Glomerular endothelial cell (primary cell): ENCODE data around the gene RPE65. TPM values are rescaled to one million over a fixed set of nuclear protein-coding genes. Genes with fewer than 3 reads are reported as not detected.
"Not testable (repeated sequence)": the region's sequence is repeated elsewhere in the genome, so short reads cannot be mapped to it uniquely, and the experiment has no call there.

Experiments
- DNase-seq: peaks from one replicate; pipeline ENCODE4 v3.0.0-alpha.2; 2011; ENCODE audit warnings: low read depth, low spot score; ENCODE audit errors: extremely low read depth
- total RNA-seq: library from RNA; depleted of rRNA; stranded (reverse); fragments of >200 nt; gene quantifications from 2 replicates; pipeline ENCODE4 v1.2.3, GENCODE V29; 2015

RPE65 gene
- total RNA-seq, 1 donor from 2014 or later, result not detected

DNA sequence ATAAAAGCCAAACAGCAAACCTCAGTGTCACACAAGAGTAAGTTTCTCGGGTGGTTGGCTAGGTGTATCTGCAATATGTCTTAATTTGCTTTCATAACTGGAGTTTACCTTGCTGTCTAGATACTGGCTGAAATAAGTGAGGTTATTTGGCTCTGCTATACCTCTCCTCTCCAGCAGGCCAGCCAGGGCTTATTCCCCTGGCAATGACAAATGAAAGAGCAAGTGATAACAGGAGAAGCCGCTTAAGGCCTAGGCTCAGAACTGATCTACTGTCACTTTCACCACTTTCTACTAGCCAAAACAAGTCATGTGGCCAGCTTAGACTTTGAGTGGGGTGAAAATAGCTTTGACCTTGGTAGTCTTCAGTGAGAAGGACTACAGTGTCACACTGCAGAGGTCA lies 4.8 kb upstream of the RPE65 start:
- no peak for DNase-seq

DNA sequence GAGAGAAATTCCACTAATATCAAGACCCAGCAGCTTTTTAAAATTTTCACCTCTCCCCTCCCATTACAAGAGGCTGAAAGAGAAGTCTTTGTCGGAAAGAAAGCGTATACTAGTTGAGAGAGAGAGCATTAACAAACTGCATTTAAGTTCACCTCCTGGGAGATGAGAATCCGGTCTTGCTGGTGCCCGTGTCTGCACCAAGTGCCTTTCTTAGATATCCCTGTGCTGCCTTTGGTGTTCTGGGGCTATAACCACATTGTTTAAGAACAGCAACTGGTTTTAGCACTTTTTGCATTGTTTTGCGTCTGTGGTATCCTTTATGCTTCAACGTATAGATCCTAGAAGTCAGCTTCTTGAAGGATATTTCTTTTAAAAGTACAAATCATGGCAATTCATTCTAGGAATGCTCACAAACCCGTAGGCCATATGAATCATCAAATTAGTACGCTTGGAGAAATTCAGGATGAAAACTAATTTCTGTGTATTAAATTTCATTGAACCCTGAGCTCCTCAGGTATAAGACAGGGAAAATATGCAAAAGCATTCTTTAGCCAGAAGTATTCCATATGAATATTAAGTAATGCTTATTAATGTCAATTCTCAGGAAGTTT lies 3.4 kb upstream of the RPE65 start:
- no peak for DNase-seq

DNA sequence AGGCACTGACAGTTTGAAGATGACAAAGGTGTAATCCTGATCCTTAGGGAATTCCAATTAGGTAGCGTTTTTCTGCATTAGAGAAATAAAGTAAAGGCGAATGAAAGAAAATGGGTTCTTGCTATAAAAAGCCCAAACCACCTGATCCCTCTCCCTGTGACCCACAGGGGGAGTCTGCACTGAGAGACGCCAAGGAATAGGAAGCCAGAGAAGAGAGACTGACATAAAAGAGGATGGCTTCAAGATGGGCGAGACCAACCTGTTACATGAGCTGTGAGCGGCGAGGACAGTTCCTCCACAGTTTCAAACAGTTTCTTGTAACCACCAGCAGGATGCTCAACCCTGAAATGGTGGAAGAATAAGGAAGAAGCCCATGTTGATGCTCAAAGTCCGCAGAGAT lies 1.4 kb downstream of the RPE65 start:
- DNase-seq, result no peak

DNA sequence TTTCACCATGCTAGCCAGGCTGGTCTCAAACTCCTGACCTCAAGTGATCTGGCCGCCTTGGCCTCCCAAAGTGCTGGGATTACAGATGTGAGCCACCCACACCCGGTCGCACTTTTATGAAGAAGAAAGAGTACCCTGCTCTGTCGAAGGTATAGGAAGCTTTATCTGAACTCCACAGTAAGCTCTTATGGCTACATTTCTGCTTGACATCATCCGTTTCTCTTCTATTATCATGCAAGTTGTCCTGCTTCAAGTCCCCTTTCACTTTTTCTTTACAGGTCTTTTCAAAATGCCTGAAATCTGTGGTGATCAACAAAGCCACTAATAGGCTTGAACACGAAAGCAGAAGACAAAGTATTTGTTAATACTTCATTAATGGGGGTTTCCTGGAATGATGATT lies 4.0 kb downstream of the RPE65 start:
- DNase-seq, result no peak

DNA sequence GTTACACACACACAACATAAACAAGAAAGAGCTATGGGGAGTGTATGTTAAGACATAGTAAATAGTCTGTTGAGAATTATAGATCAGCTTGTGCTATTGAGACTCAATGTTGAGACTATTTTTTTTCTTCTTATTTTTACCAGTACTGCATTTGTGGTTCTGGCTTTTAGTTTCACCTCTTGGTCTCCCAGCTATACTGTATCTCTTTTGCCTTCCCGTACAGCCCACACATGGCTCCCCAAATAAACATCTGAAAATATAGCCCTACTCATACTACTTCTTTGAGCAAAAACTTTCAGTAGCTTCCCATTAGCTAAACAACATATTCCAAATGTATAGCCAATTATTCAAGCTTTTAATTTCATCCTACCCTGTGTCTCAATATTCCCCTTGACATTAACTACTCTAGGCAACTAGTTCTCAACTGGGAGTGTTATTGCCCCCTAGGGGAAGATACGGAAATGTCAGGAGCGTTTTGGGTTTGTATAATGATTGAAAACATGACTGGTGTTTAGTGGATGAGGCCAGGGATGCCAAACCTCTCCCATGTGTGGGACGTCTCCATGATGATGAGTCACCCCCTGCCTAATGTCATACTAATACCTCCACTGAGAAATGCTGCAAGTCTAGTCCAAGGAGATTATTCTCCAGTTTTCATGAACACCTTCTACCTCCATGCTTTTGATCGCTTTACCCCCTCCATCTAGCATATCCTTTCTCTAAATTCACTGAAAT lies 6.8 kb downstream of the RPE65 start:
- DNase-seq, result peak; percentile 22

DNA sequence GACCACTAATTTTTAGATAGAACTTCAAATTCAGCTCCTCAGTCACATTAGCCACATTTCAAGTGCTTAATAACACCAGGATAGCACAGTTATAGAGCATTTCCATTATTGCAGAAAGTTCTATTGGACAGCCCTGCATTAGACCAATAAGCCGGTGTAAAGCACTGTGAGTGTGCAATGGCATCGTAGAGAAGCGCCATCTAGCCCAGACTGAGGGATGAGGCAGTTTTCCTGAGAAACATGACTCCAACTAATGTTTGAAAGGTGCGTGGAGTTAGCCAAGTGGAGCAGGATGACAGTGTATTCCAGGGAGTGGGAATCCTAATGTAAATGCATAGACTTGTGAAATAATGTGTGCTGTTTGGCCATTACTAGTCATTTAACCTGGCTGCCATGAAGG lies 7.7 kb downstream of the RPE65 start:
- no peak for DNase-seq

DNA sequence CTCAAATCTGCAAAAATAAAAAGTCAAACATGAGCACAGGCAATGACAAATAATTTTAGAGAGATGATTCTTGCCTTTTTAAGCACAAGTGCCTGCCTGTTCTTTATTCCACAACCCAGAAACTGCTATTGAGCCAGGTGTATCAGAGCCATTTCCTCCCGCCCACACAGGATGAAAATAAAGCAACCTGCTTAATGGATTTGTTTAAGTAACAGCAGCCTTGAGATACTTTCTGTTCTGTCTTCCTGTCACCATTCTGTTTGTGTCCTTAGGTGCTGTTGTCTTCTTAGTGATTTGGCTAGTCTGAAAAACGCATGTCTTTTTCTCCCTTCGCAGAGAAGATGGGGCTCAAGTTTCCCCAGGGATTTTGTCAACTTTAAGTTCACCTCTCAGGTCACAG lies 11.4 kb downstream of the RPE65 start:
- DNase-seq, result no peak

DNA sequence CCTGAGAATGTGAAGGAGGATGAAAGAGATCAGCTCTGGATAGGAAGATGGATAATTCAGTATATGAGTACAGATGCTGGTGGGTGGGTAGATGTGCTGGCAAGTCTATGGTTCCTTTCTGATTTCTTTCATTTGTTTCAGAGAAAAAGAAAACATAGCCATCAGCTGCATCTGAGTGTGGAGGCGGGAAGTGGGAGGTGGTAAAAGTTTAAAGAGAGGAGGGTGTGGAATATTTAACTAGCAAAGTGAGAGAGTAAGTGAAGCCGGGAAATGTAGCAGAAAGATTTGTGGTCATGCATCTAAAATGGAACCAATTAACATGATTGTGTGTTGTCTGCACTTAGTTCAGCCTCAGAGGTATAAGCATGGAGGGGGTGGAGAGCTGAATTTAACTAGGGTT lies 16.4 kb downstream of the RPE65 start:
- no peak for DNase-seq

DNA sequence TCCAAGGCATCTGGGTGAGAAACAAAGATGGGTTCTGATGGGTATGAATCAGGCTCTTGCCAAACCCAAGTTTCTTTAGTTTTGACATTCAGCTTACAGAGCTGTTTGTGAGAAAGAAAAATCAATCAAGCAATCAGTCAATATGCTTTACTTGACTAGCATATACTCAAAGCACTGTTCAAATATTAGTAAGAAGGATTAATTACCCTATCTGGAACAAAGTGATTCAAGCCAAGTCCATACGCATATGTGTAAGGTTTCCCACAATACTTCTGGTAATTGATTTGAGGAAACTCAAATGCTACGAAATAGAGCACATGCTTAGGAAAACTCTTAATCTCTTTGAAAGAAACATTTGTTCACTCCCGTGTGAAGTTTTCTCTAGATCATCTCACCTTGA lies 18.7 kb downstream of the RPE65 start:
- no peak for DNase-seq

DNA sequence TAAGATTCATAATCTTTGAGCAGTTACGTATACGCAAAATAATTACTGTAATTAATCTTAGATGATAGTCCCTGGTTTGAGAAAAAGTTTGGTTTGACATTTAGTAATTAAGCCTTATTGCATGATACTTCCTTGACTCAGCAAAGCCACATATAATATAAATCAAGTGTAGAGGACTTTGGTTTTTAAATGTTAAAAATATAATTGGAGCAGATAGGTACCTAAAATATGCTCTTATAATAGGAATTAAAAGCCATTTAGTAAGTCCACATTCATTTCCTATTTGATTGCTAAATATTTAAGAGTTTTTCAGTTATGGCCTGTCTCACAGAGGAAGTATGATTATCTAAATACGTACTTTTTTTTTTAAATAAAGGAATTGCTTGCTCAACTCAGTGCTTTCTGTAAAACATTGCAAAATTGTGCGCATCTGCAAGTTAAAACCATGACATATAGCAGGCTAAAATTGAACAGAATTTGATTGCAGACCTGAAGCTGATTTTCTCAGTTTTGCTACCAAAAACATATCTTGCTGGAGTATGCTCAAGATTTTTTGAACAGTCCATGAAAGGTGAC lies 20.4 kb downstream of the RPE65 start:
- DNase-seq, result no peak

DNA sequence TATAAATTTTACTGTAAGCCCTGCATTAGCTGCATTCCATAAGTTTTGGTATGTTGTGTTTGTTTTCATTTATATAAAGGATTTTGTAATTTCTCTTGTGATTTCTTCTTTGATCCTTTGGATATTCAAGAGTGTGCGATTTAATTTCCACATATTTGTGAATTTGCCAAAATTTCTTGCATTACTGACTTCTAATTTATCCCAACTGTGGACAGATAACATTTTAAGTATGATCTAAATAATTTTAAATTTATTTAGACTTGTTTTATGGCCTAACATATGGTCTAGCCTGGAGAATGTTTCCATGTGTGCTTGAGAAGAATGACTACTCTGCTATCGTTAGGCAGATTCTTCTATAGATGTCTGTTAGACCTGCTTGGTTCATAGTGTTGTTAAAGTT lies 23.2 kb downstream of the RPE65 start:
- DNase-seq, result no peak

DNA sequence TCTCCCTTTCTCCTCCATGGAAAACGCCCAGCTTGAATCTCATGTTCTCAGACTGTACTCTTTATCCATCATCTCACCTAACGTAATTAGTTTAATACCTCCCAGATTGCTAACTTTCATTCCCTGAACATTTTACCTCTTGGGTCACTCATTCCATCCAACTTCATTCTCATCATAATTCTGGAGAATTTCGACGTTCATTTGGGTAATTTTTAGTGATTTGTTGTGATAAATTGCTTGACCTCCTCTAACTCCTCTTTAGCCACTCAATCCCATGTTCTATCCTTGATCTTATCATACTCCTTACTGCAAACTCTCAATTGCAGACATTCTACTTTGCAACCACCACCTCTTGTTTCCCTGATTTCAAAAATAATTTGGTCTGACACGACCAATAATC lies 28.4 kb downstream of the RPE65 start:
- DNase-seq, result no peak

DNA sequence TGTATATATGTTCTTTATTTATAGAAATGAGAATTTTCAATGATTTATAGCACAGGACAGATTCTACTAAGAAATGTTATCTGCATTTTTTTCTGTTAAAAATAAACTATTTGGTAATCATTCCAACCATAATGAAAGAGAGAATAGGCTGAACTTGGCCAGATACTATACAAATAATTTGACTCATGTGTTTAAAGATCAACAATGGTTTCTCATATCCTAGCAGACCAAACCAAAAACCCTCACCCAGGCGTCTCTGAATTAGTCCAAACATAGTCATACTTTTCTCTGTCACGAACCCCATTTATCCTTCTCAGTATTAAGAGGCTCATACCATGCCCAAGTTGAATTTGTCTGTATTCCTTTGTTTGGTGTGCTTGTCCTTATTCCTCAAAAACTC lies 40.3 kb downstream of the RPE65 start:
- no peak for DNase-seq

DNA sequence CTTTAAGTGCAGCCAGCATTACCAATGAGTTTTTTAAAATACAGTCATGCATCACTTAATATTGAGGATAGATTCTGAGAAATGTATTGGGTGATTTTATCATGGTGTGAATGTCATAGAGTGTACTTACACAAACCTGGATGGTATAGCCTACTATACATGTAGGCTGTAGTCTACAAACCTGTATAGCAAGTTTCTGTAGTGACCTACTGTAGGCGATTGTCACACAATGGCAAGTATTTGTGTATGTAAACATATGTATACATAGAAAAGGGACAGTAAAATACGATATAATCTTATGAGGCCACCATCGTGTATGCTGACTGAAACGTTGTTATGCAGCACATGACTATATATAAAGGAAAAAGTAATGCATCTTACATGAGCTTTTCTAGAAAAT lies 48.2 kb downstream of the RPE65 start:
- DNase-seq, result no peak

DNA sequence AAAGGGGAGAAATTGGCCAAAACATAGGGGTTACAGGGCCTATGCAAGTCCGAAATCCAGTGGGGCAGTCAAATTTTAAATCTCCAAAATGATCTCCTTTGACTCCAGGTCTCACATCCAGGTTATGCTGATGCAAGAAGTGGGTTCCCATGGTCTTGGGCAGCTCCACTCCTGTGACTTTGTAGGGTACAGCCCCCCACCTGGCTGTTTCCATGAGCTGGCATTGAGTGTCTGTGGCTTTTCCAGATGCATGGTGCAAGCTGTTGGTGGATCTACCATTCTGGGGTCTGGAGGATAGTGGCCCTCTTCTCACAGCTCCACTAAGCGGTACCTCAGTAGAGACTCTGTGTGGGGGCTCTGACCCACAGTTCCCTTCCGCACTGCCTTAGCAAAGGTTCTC lies 54.2 kb downstream of the RPE65 start:
- DNase-seq, result not testable (repeated sequence)

DNA sequence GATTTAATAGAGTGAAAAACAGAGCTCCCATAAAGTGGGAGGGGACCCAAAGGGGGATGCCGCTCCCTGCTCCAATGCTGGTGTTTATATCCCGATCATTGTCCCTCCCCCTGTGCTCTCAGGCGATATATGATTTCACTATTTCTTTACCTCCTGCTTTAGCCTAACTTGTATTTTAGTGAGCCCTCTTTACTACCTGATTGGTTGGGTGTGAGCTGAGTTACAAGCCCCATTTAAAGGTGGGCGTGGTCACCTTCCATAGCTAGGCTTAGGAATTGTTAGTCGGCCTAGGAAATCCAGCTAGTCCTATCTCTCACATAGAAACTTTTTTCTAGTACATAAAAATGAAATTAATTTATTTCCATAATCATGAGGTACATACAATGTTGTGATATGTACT lies 57.3 kb downstream of the RPE65 start:
- DNase-seq, result not testable (repeated sequence)

DNA sequence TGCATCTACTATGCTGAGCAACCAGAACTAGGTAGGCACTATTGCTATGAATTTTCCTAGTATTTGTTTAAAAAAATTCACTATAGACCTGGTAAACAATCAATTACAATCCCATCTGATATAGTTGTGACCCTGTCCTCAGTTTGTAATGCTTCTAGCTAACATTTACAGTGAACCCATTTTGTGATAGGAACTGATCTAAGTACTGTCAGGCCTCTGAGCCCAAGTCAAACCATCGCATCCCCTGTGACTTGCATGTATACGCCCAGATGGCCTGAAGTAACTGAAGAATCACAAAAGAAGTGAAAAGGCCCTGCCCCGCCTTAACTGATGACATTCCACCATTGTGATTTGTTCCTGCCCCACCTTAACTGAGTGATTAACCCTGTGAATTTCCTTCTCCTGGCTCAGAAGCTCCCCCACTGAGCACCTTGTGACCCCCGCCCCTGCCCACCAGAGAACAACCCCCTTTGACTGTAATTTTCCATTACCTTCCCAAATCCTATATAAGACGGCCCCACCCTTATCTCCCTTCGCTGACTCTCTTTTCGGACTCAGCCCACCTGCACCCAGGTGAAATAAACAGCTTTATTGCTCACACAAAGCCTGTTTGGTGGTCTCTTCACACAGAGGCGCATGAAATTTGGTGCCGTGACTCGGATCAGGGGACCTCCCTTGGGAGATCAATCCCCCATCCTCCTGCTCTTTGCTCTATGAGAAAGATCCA lies 63.8 kb downstream of the RPE65 start:
- DNase-seq, result not testable (repeated sequence)

DNA sequence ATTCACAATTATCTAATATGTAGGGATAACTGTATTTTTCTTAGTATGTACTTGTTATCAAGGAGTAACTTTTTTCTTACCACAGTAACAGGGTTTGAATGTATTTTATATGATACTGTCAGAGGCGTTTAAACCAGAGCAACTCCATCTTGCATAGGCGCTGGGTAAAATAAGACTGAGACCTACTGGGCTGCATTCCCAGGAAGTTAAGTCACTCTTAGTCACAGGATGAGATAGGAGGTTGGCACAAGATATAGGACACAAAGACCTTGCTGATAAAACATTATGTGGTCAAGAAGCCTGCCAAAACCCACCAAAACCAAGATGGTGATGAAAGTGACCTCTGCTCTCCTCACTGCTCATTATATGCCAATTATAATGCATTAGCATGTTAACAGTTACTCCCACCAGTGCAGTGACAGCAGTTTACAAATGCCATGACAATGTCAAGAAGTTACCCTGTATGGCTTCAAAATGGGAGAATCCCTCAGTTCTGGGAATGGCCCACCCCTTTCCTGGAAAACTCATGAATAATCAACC lies 64.8 kb downstream of the RPE65 start:
- DNase-seq, result peak; percentile 76

DNA sequence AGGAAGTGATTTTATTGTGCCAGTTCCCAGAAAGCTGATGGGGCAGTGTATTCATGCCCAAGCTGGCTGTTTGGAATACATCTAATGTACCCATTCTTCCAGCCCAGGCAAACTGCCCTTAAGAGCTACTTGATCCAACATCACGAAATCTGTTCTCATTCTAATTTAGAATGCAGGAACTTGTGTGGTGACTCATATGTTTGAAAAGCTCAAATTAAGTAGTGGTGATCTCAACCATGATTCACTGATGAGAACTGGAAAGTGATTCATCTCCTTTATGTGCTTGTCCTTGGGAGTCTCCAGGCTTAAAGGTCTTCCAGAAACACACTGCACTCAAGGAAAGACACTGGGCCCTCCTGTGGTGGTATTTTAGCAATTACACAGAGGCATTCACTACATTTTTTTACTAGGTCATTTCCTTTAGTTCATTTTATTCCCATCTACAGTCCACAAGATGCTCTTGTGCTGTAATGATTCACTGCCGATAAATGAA lies 65.4 kb downstream of the RPE65 start:
- DNase-seq, result peak; percentile 98

DNA sequence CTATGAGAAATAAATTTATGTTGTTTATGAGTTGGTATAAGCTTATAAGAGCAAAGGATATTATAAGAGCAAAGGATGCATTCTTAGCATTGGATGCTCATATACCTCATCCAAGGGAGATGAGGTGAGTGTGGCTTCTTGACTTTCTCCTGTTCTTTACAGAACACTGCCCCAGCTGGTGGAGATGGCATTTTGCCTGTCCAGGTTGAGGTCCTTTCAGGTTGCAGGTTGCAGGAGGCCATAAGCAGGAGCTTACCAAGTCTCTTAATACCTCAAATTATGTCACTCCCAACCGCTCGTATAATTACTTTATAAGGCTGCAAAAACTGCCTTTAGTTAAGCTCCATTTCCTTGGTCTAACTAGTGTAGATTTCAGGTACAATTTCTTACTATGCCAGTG lies 66.7 kb downstream of the RPE65 start:
- DNase-seq, result no peak

DNA sequence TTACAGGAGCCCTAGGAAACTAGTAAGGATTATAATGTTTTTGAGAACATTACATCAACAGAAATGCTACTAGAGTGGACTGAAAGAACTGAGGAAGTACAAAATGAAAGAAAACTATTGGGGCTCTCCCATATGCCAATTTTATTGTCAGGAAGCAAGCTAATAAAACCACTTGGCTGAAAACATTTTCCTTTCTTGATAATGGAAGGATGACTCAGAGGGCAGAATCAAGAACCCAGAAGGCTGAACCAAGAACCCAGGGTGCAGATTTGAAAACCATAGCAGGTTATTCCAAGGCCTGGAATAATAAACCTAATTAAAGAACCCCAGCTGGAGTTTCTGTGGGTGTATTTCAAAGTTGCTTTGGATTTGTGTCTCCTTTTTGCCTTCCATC lies 70.7 kb downstream of the RPE65 start:
- DNase-seq, result no peak
